CD4-positive, alpha-beta T cell treated with Interleukin-17A for 4 hours (primary cell): Measurements from ENCODE around the gene FBXO31.
A peak's percentile ranks its signal among the peaks of the same experiment; 100 is the strongest.

Experiments used
- DNase-seq: peaks from one replicate; pipeline ENCODE4 v3.0.0-alpha.2; 2020; ENCODE audit warnings: mixed read lengths

The FBXO31 gene, protein sequence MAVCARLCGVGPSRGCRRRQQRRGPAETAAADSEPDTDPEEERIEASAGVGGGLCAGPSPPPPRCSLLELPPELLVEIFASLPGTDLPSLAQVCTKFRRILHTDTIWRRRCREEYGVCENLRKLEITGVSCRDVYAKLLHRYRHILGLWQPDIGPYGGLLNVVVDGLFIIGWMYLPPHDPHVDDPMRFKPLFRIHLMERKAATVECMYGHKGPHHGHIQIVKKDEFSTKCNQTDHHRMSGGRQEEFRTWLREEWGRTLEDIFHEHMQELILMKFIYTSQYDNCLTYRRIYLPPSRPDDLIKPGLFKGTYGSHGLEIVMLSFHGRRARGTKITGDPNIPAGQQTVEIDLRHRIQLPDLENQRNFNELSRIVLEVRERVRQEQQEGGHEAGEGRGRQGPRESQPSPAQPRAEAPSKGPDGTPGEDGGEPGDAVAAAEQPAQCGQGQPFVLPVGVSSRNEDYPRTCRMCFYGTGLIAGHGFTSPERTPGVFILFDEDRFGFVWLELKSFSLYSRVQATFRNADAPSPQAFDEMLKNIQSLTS

DNA sequence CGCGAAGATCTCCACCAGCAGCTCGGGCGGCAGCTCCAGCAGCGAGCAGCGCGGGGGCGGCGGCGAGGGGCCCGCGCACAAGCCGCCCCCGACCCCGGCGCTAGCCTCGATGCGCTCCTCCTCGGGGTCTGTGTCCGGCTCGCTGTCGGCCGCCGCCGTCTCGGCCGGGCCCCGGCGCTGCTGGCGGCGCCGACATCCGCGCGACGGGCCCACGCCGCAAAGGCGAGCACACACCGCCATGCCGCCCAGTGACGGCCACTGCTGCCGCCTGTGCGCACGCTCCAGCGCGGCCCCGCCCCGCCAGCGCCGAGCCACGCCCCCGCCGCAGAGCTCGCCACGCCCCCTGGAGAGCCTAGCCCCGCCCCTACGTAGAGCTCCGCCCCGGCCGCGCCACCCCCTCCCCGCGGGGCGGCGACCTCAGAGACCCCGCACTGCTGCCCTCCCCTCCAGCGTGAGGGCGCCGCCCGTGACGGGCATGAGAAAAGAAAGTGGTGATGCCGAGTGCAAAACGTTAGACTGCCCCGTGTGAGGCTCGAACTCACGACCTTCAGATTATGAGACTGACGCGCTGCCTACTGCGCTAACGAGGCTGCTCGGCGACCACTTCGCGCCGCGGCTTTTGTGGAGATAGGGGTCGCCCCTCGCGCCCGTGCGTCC is at the start of gene FBXO31:
Gene FBXO31 (minus strand): TSS at position 272 of the 657 bp plus-strand sequence. CDS start 32 bp downstream, at position 240.
- DNase-seq, result peak; percentile 86

DNA sequence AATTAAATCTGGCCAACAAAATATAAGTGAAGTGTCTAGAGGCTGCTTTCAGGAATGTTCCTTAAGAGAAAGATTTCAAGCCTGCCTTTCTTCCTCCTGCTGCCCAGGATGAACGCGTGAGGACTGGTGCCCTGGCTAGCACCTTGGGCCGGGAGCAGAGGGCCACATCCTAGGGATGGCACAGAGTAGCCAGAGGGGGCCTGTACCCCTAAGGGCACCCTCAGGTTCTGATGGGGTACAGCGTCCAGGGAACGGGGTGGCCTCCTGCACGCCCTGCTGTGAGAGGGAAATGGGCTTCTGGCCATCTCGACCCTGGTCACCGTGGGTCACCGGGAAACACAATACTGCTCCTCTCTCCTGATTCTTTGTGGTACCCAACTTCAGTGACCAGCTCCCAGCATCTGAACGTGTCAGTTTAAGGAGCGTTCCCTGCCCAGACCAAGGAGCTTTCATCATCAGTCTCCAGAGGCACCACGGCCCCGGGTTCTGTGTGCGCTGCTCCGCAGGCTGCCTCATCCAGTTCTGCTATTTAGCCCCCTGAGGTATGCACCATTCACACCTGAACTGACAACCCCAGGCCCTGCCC is 48.8 kb upstream of the FBXO31 start:
- no peak for DNase-seq

DNA sequence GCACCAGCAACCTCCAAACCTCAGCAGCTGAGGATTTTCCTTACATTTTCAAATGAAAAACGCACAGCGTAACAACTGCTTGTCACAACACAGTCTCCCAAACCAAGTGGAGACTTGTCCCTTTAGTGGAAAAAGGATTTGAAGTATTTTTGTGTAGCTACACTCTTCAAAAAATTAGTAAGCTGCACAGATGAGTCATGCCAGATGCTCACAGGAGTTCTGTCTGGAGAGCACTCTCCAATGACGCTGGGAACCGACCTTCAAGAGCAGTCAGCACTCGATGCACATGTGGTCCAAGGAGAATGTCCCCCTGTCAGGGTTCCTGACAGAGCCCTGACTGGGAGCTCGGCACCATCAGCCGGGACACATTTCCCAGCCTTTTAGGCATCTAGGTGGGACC is 48.4 kb upstream of the FBXO31 start:
- no peak for DNase-seq

DNA sequence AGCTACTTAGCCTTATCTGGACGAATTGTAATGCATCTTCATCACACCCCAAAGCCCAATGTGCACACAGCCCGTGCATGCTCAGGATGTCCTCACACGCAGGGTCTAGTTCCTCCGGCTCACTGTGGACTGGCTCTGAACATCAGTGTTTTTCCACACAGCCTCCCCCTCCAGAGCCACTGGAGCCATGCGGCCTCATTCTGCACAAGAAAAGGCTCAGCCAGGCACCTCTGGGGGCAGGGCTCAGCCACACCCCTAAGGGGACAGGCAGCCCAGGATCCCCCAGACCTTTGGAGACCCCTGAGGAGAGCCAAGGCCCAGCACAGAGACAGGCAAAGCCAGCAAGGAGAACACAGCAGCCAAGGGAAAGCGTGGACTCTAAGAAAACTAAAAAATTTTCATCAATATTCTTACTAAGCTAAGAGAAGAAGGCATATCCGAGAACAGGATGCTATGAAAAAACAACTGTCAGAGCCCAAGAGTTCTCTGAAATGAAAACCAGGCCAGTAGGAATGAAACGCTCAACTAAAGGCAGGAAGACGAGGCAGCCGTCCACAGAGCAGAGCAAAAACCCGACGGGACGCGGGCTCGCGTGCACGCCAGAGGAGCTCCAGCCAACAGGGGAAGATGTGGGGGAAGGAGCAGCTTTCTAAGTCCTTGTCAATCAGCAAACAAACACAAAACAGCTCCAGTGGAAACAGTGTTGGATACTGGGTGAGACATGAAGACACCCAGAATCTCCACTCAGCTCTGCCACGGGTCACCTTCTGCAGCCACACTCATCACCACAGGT is 43.0 kb upstream of the FBXO31 start:
- DNase-seq, result no peak

DNA sequence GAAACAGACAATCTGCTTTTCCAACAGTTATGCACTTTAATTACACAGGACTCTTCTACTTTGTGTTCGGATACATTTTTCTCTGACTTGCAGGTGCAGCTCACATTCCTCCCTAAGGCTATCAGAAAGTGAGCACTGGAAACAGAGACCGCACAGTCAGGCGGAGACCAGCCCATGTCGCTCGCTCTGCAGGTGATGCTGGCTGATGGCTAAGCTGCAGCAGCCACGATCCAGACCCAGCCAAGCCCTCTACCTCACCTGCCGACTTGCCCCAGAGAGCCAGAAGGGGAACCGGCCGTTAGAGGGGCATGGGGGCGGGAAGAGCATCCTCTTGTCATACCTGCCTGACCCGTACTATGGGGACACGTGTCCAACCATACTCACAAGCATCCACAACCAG is 42.4 kb upstream of the FBXO31 start:
- DNase-seq, result no peak

DNA sequence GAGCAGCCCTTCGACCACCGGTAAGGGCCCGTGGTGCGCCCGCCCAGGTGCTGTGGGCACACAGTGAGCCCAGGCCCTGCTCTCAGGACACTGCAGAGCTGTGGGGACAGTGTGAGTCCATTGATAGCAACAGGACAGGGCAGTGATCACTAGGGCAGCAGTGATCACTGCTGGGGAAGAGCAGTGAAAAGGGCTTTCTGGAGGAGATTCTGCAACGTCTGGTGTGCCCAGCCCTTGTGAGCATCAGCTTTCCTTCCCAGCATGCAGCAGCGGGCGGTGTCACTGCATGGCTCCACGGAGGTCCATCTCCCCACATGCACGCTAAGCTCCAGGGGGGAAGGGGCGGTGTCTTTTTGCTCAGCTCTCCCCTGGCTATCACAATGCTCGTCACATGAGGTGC is 40.7 kb upstream of the FBXO31 start:
- DNase-seq, result no peak

DNA sequence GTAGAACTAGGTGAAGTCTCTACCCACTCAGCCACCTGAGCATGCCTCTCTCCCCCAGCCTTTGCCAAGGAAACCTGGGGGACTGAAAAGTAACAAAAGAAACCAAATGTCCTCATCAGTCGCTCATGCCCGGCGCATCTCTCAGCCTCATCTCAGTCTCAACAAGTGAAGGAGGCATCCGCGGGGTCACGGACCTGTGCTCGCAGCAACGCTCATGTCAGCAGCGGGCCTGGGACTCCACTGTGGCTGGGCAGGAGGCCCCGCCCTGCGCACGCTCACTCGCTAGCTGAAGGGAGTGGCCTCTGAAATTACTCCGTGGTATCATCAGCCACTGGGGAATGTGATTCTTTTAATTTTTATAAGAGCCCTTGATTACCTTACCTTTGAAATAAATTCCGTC is 39.9 kb upstream of the FBXO31 start:
- no peak for DNase-seq

DNA sequence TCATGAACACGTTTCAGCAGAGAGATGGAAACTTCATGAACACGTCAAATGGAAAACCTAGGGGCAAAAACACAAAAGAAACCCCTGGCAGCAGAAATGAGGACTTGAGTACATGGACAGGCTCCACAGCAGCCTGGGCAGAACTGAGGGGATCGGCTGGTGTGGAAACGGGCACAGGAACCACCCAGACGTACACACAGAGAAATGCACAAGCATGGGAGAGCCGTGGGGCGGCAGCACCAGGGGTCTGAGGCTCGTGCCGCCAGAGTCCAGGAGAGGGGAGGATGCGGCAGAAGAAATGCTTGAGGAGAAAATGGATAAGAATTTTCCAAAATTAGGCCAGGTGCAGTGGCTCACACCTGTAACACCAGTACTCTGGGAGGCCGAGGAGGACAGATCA is 38.5 kb upstream of the FBXO31 start:
- DNase-seq, result no peak

DNA sequence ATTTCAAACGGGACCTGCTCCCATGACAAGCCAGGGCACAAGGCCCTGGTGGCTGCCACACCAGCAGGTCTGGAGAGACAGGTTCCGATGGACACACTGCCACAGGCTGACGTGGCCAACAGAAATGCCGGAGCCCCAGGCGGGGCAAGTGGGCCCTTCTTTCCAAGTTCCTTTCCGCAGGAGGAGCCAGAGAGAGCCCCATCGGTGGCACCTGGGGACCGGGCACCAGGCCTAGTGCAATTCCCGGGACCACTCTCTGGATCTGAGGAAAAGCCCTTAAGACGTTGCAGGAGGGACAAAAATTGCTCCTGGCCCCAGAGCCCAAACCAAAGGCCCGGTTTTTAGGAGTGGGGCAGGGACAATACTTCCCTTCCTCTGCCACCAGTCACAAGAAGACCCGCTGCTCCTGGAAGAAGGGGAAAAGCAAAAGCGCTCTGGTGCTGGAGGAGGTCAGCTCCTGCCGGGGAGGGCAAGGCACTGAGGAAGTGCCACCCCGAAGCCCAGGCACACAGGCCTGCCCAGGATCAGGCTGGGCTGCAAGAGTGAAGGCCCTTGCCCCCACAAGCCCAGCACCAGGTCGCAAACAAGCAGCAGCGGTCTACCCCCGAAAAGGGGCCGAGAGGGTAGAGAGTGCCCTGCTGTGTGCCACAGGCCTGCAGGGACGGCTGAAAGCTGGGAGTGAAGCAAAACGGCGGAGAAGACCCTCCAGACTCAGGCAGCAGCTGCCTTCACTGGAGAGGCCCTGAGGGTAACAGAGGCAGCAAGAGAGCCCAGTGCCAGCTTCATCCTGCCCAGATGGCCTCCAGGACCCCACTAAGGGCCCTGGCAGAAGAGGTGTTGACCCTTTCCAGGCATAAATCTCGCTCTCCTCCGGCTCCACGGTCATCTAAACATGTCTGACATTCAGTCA is 37.7 kb upstream of the FBXO31 start:
- no peak for DNase-seq

DNA sequence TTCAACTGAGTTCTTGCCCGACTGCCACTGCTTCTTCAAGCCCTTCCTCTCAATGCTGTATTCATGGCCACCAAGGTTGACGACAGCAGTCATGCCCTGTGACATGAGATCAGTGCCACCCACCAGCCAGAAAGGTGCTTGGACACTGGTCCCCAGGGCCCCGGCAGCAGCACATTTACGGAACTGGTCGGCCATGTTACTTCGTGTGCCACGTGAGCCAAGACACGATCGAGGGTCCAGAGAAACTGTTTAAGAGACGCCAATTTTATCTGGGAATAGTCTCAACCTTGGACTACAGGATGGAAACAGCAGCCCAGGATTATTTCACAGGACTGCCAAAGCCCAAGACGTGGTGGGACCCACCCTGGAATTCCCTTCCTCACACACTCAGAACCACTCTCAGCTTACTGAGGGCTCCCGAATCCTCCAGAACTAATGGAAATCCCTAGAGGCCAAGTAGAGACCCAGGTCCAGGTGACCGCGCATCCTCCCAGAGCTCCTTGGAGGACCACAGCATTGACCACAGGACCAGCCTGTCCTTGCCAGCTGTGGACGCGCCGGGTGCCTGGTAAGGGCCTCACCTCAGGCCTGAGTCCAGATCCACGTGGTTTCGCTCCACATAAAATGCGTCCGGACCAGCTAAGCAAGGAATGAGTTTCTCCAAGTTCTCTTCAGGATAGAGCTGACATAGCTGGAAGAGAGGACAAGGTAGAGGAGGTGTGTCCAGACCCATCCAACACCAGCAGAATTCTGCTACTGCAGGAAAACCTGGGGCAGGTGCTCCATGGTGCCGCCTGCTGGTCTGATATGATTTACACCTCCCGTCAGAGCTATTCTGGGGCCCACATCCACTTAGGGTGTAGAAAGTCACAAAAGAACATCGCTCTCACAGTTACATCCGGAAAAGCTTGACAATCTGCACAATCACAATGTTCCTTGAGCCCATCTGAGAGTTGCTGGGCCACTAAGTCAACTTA is 36.7 kb upstream of the FBXO31 start:
- no peak for DNase-seq

DNA sequence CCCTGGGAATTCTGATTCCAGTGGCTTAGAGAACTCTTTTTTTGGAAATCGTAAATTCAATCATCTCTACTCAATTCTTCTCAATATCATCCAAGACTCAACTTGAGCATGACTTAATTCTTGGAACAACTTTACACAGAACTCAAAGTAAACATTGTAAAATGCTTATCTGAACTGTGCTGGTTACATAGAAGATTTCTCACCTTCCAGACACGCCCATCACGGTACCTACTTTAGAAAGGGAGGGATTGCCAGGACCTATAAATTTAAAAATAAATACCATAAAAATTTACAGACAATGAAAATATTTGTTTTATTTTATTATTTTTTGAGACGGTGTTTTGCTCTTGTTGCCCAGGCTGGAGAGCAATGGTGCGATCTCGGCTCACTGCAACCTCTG is 35.1 kb upstream of the FBXO31 start:
- no peak for DNase-seq

DNA sequence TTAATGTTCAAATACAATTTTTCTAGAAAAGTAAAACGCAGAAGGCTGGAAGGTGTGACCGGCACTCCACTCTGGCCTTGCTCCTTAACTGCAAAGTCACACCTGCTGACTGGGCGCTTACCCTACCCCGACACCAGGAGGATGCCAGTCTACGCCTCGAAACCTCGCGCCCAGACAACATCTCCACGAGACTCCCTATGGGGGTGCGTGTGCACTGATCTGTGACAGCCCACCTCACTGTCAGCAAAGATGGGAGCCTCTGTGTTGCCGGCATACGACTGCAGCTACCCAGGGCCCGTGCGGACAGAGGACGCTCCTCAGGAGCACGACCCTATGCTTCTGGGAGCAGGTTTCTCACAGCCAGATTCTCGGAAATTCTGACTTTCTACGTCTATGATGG is 34.6 kb upstream of the FBXO31 start:
- DNase-seq, result no peak

DNA sequence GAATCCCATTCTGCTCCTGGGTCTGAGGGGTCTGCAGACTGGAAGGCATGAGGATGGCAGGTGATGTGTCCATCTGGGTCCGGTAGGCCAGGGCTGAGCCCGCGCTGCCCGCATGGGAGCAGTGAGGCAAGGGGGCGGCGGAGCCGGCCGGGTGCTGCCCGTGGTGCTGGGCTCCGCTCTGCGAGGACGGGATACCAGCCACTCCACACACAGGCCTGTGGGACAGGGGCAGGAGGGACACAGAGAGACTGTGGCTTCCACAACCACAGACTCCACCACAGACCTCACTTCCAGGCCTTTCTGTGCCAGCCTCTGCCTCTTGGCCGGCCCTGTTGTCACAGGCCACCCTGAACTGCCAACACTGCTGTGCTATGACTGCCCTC is 33.9 kb upstream of the FBXO31 start:
- no peak for DNase-seq

DNA sequence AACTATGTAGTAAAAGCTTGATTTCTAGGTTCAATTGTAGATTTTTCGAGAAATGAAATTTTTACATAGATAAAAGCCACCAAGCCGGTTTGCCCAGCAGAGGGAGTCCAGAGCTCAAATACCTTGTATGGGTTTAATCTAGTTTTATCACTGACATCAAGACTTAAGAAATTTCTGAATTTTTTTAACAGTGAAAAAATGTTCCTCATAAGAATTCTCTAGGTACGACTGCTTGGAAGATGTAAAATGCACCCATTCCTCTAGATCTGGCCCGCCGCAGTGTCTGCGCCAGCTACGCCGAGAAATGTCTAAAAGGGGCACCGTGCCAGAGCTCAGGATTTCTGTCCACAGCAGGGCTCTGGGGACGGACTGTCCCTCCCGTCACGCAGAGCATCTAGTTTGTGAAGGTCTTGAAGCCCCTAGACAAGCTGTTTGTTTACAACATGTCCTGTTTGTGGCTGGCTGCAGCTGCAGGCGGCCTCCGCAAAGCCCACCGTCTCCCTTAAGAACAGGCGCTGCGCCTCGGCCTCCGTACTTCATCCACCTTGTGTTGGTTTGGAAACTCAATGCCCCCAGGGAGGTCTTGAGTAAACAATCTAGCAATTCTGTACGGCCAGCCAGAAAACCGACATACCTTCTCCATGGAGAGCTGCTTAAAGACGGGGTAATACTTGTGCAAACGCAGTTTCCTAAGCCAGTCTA is 33.4 kb upstream of the FBXO31 start:
- DNase-seq, result peak; percentile 55

DNA sequence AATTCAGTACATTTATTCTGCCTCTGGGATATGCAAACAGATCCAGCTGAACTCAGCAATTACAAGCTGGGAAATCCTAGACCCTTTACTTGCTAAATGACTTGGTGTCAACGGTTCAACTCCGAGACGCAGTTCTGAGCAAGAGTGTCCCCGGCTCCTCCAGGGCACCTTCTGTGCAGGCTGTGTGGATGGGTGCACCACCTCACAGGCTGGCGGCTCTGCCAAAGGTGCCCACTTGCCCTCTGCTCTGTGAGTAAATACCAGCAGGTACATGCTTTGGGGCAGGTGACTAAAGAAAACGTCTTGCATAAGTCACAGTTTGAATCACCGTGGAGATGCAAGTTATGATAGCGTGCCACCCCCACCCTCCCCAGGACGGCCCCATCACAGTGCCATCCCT is 31.9 kb upstream of the FBXO31 start:
- no peak for DNase-seq

DNA sequence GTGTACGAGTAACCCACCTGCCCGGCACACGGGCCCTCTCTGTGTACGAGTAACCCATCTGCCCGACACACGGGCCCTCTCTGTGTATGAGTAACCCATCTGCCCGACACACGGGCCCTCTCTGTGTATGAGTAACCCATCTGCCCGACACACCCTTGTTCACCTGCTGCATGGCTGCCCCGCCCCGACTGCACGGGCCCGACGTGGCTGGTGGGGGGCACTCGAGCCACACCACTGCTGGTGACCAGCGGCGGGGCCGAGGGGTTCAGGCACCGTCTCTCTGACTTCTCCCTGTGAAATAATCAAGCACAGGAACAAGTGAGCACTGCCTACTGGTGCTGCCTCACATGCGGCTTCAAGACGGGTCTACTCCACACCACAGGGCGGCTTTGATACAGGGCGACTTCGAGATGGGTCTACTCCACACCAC is 30.7 kb upstream of the FBXO31 start:
- no peak for DNase-seq

DNA sequence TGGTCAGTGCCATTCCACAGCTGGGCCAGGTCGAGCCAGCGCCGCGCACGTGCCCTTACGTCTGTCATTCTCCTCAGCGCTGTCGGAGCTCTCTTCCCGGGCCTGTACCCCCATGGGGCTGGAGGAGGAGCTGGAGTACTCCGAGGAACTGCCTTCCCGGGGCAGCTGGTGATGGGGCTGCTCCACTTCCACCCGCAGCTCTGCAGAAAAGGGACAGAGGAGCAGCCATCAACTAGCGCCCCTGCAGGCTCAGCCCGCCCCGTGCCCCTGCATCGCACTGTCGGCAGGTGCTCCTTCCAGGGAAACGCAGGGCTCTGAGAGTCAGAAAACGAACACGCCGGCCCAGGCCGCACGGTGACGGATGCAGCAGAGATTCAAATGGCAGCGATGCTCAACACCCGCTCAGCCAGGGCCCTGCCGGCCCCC is 29.4 kb upstream of the FBXO31 start:
- no peak for DNase-seq

DNA sequence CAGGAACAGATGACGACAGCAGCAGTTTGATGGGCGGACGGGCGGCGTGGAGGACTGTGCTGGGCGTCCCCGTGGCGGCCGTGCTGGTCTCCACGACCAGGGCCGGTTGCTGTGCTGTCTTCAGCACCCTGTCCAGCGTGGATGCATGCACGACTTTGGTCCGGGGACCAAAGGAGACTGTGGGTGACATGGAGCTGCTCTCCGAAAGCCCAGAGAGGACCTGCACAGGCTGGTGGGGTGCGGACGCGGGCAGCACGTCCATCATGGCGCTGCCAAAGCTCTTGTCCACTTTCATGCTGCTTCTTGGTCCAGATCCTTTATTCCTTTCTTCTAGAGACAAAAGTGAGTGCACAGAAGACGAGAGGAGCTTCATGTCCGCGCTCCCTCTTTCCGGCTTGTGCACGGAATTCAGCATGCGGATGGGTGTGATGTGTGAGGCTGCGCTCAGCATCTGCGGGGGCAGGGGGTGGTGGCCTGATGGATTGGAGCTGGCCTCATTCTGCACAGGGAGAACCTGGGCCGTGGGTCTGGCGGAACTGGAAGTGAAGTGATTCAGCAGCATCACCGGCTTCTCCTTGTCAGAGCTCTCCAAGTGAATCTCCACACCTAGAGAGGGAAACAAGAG is 28.9 kb upstream of the FBXO31 start:
- no peak for DNase-seq
